ENCODE measurements around the gene SFRP5.

Gene SFRP5

GRCh38 chr10:97813311-97813710 lies 41.5 kb upstream of the SFRP5 start:
- TF ChIP-seq CTCF (IDR thresholded peaks at IDR 0.05; ENCODE audit: low read depth, low read length), result no peak
- H3K36me3 ChIP-seq, result no peaks in the 10 kb centered on the region
- no peak overlapping the region for H3K4me3 ChIP-seq (ENCODE audit: low read depth, low read length)
- no peak for DNase-seq
- H3K27me3 ChIP-seq (ENCODE audit: insufficient read depth, low read depth, severe bottlenecking), result no peaks in the 10 kb centered on the region
- no peaks in the 10 kb centered on the region for H3K9me3 ChIP-seq (ENCODE audit: severe bottlenecking)
- H3K27ac ChIP-seq, result no peak overlapping the region

GRCh38 chr10:97812696-97813095 lies 40.9 kb upstream of the SFRP5 start:
- H3K27me3 ChIP-seq (ENCODE audit: insufficient read depth, low read depth, severe bottlenecking), result no peaks in the 10 kb centered on the region
- no peak for TF ChIP-seq CTCF (IDR thresholded peaks at IDR 0.05; ENCODE audit: low read depth, low read length)
- no peak overlapping the region for H3K4me3 ChIP-seq (ENCODE audit: low read depth, low read length)
- H3K36me3 ChIP-seq, result no peaks in the 10 kb centered on the region
- no peaks in the 10 kb centered on the region for H3K9me3 ChIP-seq (ENCODE audit: severe bottlenecking)
- no peak for DNase-seq
- no peak overlapping the region for H3K27ac ChIP-seq

- H3K9me3 ChIP-seq (ENCODE audit: severe bottlenecking), result no peaks in the 10 kb centered on the region
- no peaks in the 10 kb centered on the region for H3K36me3 ChIP-seq
- no peak for TF ChIP-seq CTCF (IDR thresholded peaks at IDR 0.05; ENCODE audit: low read depth, low read length)
- no peak overlapping the region for H3K27ac ChIP-seq
- no peak for DNase-seq
- no peaks in the 10 kb centered on the region for H3K27me3 ChIP-seq (ENCODE audit: insufficient read depth, low read depth, severe bottlenecking)
- H3K4me3 ChIP-seq (ENCODE audit: low read depth, low read length), result no peak overlapping the region
Measured at GRCh38 chr10:97811958-97812357, 40.2 kb upstream of the SFRP5 start.

- no peak for DNase-seq
Measured at GRCh38 chr10:97810446-97810845, 38.6 kb upstream of the SFRP5 start.

GRCh38 chr10:97805949-97806348 lies 34.1 kb upstream of the SFRP5 start:
- no peak overlapping the region for H3K27ac ChIP-seq
- H3K36me3 ChIP-seq, result no peaks in the 10 kb centered on the region
- DNase-seq, result no peak
- H3K27me3 ChIP-seq (ENCODE audit: insufficient read depth, low read depth, severe bottlenecking), result peaks cover 3% of the 10 kb centered on the region
- no peak for TF ChIP-seq CTCF (IDR thresholded peaks at IDR 0.05; ENCODE audit: low read depth, low read length)
- no peak overlapping the region for H3K4me3 ChIP-seq (ENCODE audit: low read depth, low read length)
- H3K9me3 ChIP-seq (ENCODE audit: severe bottlenecking), result no peaks in the 10 kb centered on the region

More at GRCh38 chr10:97810446-97810845, 38.6 kb upstream of the SFRP5 start:
- no peak for TF ChIP-seq CTCF (IDR thresholded peaks at IDR 0.05; ENCODE audit: low read depth, low read length)
- H3K4me3 ChIP-seq (ENCODE audit: low read depth, low read length), result no peak overlapping the region
- H3K9me3 ChIP-seq (ENCODE audit: severe bottlenecking), result no peaks in the 10 kb centered on the region
- H3K27ac ChIP-seq, result no peak overlapping the region
- no peaks in the 10 kb centered on the region for H3K27me3 ChIP-seq (ENCODE audit: insufficient read depth, low read depth, severe bottlenecking)
- H3K36me3 ChIP-seq, result no peaks in the 10 kb centered on the region

GRCh38 chr10:97805096-97805884 lies 33.5 kb upstream of the SFRP5 start:
- no peak for TF ChIP-seq CTCF (IDR thresholded peaks at IDR 0.05; ENCODE audit: low read depth, low read length)
- no peaks in the 10 kb centered on the region for H3K36me3 ChIP-seq
- no peak overlapping the region for H3K27ac ChIP-seq
- H3K4me3 ChIP-seq (ENCODE audit: low read depth, low read length), result no peak overlapping the region
- H3K9me3 ChIP-seq (ENCODE audit: severe bottlenecking), result no peaks in the 10 kb centered on the region
- DNase-seq, result no peak
- H3K27me3 ChIP-seq (ENCODE audit: insufficient read depth, low read depth, severe bottlenecking), result peaks cover 9% of the 10 kb centered on the region

Measured in WERI-Rb-1 (cell line).